Keratinocyte (primary cell): Measurements from ENCODE around the gene CCL2. TPM values are rescaled to one million over a fixed set of nuclear protein-coding genes. Genes with fewer than 3 reads are reported as not detected.

Experiments used
- DNase-seq: peaks from one replicate; pipeline ENCODE4 v3.0.0-alpha.2; 2011; ENCODE audit warnings: low read depth, missing footprints, low spot score
- FAIRE-seq: peaks from 2 replicates; lab custom pipeline; 2011; peaks lifted over from hg19 to GRCh38; lab: Jason Lieb, UNC
- H2AFZ ChIP-seq: 2 replicates; pipeline ENCODE4 v1.6.0; 2012; ENCODE audit warnings: low read length, control low read depth, inconsistent platforms; ENCODE audit not compliant: control insufficient read depth
- H3K27ac ChIP-seq: 2 replicates; pipeline ENCODE4 v1.5.1; 2011; ENCODE audit warnings: low read length; ENCODE audit not compliant: control insufficient read depth, insufficient read depth
- H3K27me3 ChIP-seq: 3 replicates; pipeline ENCODE4 v1.6.0; 2011; ENCODE audit warnings: low read length; ENCODE audit not compliant: control insufficient read depth, insufficient read depth; ENCODE audit errors: extremely low read depth
- H3K36me3 ChIP-seq, 2 experiments: 2 replicates in 1 of 2; 3 replicates in 1 of 2; pipeline ENCODE4 v1.5.1; 2011; ENCODE audit warnings: low read length in 2 of 2, mild to moderate bottlenecking in 1 of 2; ENCODE audit not compliant: control insufficient read depth in 2 of 2, insufficient read depth in 2 of 2; ENCODE audit errors: extremely low read depth in 1 of 2
- H3K4me1 ChIP-seq: 3 replicates; pipeline ENCODE4 v1.5.1; 2011; ENCODE audit warnings: low read length; ENCODE audit not compliant: control insufficient read depth, insufficient read depth; ENCODE audit errors: extremely low read depth
- H3K4me2 ChIP-seq: 3 replicates; pipeline ENCODE4 v1.6.0; 2011; ENCODE audit warnings: low read depth, low read length; ENCODE audit not compliant: control insufficient read depth, insufficient read depth; ENCODE audit errors: extremely low read depth
- H3K4me3 ChIP-seq, 3 experiments: fragments of 200-600 bp in 1 of 3; sonication (generic) in 1 of 3; 2 replicates in 2 of 3; 3 replicates in 1 of 3; pipeline ENCODE4 v1.5.1; 2011 to 2016; ENCODE audit warnings: low read length in 3 of 3, mild to moderate bottlenecking in 3 of 3, control low read depth in 2 of 3, inconsistent platforms in 1 of 3, low read depth in 1 of 3, mixed read lengths in 1 of 3, mixed run types in 1 of 3, moderate library complexity in 1 of 3; ENCODE audit not compliant: control insufficient read depth in 2 of 3, insufficient read depth in 2 of 3; ENCODE audit errors: extremely low read depth in 1 of 3
- H3K79me2 ChIP-seq: 2 replicates; pipeline ENCODE4 v1.6.0; 2012; ENCODE audit warnings: low read length; ENCODE audit not compliant: control insufficient read depth, insufficient read depth
- H3K9ac ChIP-seq: 3 replicates; pipeline ENCODE4 v1.6.0; 2011; ENCODE audit warnings: low read length; ENCODE audit not compliant: control insufficient read depth, insufficient read depth; ENCODE audit errors: extremely low read depth
- H3K9me1 ChIP-seq: 3 replicates; pipeline ENCODE4 v1.6.0; 2011; ENCODE audit warnings: low read length; ENCODE audit not compliant: control insufficient read depth, insufficient read depth; ENCODE audit errors: extremely low read depth
- H3K9me3 ChIP-seq: 2 replicates; pipeline ENCODE4 v1.5.1; 2012; ENCODE audit warnings: low read depth, low read length; ENCODE audit not compliant: control insufficient read depth
- H4K20me1 ChIP-seq: 3 replicates; pipeline ENCODE4 v1.6.0; 2011; ENCODE audit warnings: low read length; ENCODE audit not compliant: control insufficient read depth, insufficient read depth; ENCODE audit errors: extremely low read depth
- EZH2 ChIP-seq: IDR thresholded peaks from one replicate; pipeline ENCODE4 v1.6.1; 2012; ENCODE audit warnings: inconsistent platforms, mild to moderate bottlenecking, low read length, moderate library complexity
- dilution Hi-C: fragments of 300-500 bp; cut with MboI; formaldehyde crosslinking; loops from one replicate; pipeline ENCODE4 v1.7.0; 2020; ENCODE audit warnings: low sequenced_read_pairs; ENCODE audit not compliant: extremely low pct_ligation_motif_present
- polyA plus RNA-seq, 5 experiments: library from polyadenylated mRNA; depleted of rRNA in 3 of 5; stranded (reverse) in 3 of 5; stranded (forward) in 1 of 5; unstranded in 1 of 5; fragments of >200 nt; gene quantifications; 1 replicate in 1 of 5; 2 replicates in 3 of 5; 3 replicates in 1 of 5; pipeline versions ENCODE4 v1.2.1 to v1.2.3, GENCODE V29; 2011 to 2012; ENCODE audit warnings: missing spikeins in 2 of 5, low read depth in 1 of 5, low replicate concordance in 1 of 5
- TF ChIP-seq, protein P1 (sequence below), 3 experiments: IDR thresholded peaks in 1 of 3; conservative IDR thresholded peaks in 1 of 3; optimal IDR thresholded peaks in 1 of 3; 2 replicates in 2 of 3; 3 replicates in 1 of 3; pipeline versions ENCODE3 to v1.5.1; 2011; ENCODE audit warnings: low read length in 3 of 3, mild to moderate bottlenecking in 3 of 3, moderate library complexity in 2 of 3, control low read depth in 1 of 3, inconsistent platforms in 1 of 3; ENCODE audit not compliant: insufficient read depth in 2 of 3; ENCODE audit errors: extremely low read depth in 1 of 3

CCL2 gene
- polyA plus RNA-seq, 1 donor (not counting 4 experiments of a cell fraction or from before 2014, with no cell fraction given), result 0.24 TPM

DNA sequence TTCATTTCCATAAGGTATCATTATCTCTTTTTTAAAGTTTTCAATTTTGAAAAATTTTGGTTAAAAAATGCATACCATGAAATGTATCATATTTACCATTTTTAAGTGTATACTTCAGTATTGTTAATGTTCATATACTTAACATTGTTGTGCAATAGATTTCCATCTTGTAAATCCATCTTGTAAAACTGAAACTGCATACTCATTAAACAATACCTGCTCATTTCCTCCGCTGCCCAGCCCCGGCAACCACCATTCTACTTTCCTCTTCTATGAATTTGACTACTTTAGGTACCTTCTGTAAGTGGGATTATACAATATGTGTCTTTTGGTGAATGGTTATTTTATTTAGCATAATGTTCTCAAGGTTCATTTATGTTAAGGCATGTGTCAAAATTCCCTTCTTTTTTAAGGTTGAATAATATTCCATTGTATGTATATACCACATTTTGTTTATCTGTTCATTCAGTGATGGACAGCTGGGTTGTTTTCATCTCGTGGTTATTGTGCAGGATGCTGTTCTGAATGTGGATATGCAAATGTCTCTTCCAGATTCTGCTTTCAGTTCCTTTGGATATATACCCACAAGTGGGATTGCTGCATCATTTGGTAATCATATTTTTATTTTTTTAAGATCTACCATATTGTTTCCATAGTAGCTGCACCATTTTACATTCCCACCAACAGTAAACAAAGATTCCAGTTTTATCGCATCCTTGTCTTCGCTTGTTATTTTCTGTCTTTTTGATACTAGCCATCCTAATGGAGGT, 6.7 kb downstream of the CCL2 start:
- no peak overlapping the region for H3K4me2 ChIP-seq
- H3K27ac ChIP-seq, result no peak overlapping the region
- DNase-seq (no peak), FAIRE-seq (no peak)
- H3K27me3 ChIP-seq, result peaks cover 9% of the 10 kb centered on the region
- H3K9me3 ChIP-seq, result no peaks in the 10 kb centered on the region
- H3K4me3 ChIP-seq, result no peak overlapping the region
- H3K9me1 ChIP-seq, result no peaks in the 10 kb centered on the region
- H3K36me3 ChIP-seq, result no peaks in the 10 kb centered on the region
- dilution Hi-C loops, result no loop called here
- H2AFZ ChIP-seq, result no peak overlapping the region
- no peaks in the 10 kb centered on the region for H4K20me1 ChIP-seq
- no peaks in the 10 kb centered on the region for H3K79me2 ChIP-seq
- no peaks in the 10 kb centered on the region for H3K4me1 ChIP-seq
- TF ChIP-seq EZH2, result no peak
- TF ChIP-seq, protein P1, sequence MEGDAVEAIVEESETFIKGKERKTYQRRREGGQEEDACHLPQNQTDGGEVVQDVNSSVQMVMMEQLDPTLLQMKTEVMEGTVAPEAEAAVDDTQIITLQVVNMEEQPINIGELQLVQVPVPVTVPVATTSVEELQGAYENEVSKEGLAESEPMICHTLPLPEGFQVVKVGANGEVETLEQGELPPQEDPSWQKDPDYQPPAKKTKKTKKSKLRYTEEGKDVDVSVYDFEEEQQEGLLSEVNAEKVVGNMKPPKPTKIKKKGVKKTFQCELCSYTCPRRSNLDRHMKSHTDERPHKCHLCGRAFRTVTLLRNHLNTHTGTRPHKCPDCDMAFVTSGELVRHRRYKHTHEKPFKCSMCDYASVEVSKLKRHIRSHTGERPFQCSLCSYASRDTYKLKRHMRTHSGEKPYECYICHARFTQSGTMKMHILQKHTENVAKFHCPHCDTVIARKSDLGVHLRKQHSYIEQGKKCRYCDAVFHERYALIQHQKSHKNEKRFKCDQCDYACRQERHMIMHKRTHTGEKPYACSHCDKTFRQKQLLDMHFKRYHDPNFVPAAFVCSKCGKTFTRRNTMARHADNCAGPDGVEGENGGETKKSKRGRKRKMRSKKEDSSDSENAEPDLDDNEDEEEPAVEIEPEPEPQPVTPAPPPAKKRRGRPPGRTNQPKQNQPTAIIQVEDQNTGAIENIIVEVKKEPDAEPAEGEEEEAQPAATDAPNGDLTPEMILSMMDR (optimal IDR thresholded peaks at IDR 0.05 in 1 of 3, IDR thresholded peaks at IDR 0.05 in 1 of 3, conservative IDR thresholded peaks at IDR 0.05 in 1 of 3; ENCODE audit: extremely low read depth in 1 of 3, insufficient read depth in 2 of 3, low read length in 3 of 3), result no peak
- no peak overlapping the region for H3K9ac ChIP-seq

DNA sequence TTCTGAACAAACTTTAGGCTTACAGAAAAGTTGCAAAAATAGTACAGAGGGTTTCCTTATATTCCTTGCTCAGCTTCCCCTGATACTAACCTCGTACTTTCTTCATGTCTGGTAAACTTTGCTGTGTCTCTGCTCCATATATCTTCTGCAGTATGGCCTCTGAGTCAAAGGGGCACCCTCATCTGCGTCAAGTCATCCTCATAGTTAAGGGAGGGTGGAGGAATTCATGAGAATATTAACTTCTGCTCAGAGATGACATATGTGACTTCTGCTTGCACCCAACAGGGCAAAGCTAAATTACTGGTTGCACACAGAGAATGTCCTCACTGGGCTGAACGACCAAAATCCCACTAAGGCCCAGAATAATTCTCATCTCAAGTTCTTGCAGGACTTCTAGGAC, 10.6 kb downstream of the CCL2 start:
- H3K4me1 ChIP-seq, result no peaks in the 10 kb centered on the region
- H3K9ac ChIP-seq, result no peak overlapping the region
- H3K4me2 ChIP-seq, result no peak overlapping the region
- no peaks in the 10 kb centered on the region for H3K27me3 ChIP-seq
- no peaks in the 10 kb centered on the region for H3K79me2 ChIP-seq
- H3K9me3 ChIP-seq, result no peaks in the 10 kb centered on the region
- H4K20me1 ChIP-seq, result no peaks in the 10 kb centered on the region
- no peak overlapping the region for H3K4me3 ChIP-seq
- no peak overlapping the region for H2AFZ ChIP-seq
- TF ChIP-seq EZH2, result no peak
- TF ChIP-seq, protein P1 (optimal IDR thresholded peaks at IDR 0.05 in 1 of 3, IDR thresholded peaks at IDR 0.05 in 1 of 3, conservative IDR thresholded peaks at IDR 0.05 in 1 of 3; ENCODE audit: extremely low read depth in 1 of 3, insufficient read depth in 2 of 3, low read length in 3 of 3), result no peak
- no peak for DNase-seq
- H3K9me1 ChIP-seq, result no peaks in the 10 kb centered on the region
- dilution Hi-C loops, result no loop called here
- no peaks in the 10 kb centered on the region for H3K36me3 ChIP-seq
- no peak overlapping the region for H3K27ac ChIP-seq
- FAIRE-seq, result no peak
